SK-N-SH treated with all-trans-retinoic acid at 6 μM for 48 hours (cell line): ENCODE measurements around the gene WDR7.

Experiments used
- ATAC-seq: fragments of 200-7000 bp; cut with Tn5 transposase; 3 replicates; pipeline ENCODE4 v1.9.1; 2020; ENCODE audit warnings: mild to moderate bottlenecking, moderate library complexity
- ARNTL ChIP-seq: fragments of 450-650 bp; formaldehyde crosslinking; IDR thresholded peaks from 2 replicates; pipeline ENCODE4 v1.5.0; 2020; ENCODE audit warnings: low read depth, mild to moderate bottlenecking, moderate library complexity, borderline replicate concordance
- BACH2 ChIP-seq: fragments of 250-450 bp; sonication (Bioruptor Pico); IDR thresholded peaks from 2 replicates; pipeline ENCODE4 v1.9.0; 2021; ENCODE audit warnings: mild to moderate bottlenecking, borderline replicate concordance
- CREB5 ChIP-seq: fragments of 250-450 bp; sonication (Bioruptor Pico); IDR thresholded peaks from 2 replicates; pipeline ENCODE4 v1.5.1; 2020; ENCODE audit warnings: low read depth, mild to moderate bottlenecking, moderate library complexity
- ESRRG ChIP-seq: fragments of 250-450 bp; sonication (Bioruptor Pico); IDR thresholded peaks from 2 replicates; pipeline ENCODE4 v1.6.1; 2021; ENCODE audit warnings: mild to moderate bottlenecking
- GLIS3 ChIP-seq: fragments of 250-450 bp; sonication (Bioruptor Pico); IDR thresholded peaks from 2 replicates; pipeline ENCODE4 v1.5.0; 2020; ENCODE audit warnings: mild to moderate bottlenecking, moderate library complexity
- OSR1 ChIP-seq: fragments of 250-450 bp; sonication (Bioruptor Pico); IDR thresholded peaks from 2 replicates; pipeline ENCODE4 v1.8.0; 2022; ENCODE audit warnings: moderate library complexity, mild to moderate bottlenecking, inconsistent platforms
- PATZ1 ChIP-seq: fragments of 250-450 bp; sonication (Bioruptor Pico); IDR thresholded peaks from 2 replicates; pipeline ENCODE4 v1.8.0; 2020; ENCODE audit warnings: mild to moderate bottlenecking, moderate library complexity, borderline replicate concordance
- PPARA ChIP-seq: fragments of 250-450 bp; sonication (Bioruptor Pico); IDR thresholded peaks from 2 replicates; pipeline ENCODE4 v1.5.0; 2020; ENCODE audit warnings: mild to moderate bottlenecking, borderline replicate concordance
- RARB ChIP-seq: fragments of 250-450 bp; sonication (Bioruptor Pico); IDR thresholded peaks from 2 replicates; pipeline ENCODE4 v1.8.0; 2021; ENCODE audit warnings: mild to moderate bottlenecking, moderate library complexity
- TCF4 ChIP-seq: fragments of 250-450 bp; sonication (Bioruptor Pico); IDR thresholded peaks from 2 replicates; pipeline ENCODE4 v1.8.0; 2021; ENCODE audit warnings: mild to moderate bottlenecking, moderate library complexity, borderline replicate concordance
- ZC3H10 ChIP-seq: fragments of 250-450 bp; sonication (Bioruptor Pico); IDR thresholded peaks from 2 replicates; pipeline ENCODE4 v1.5.1; 2021; ENCODE audit warnings: mild to moderate bottlenecking, moderate library complexity
- ZNF565 ChIP-seq: fragments of 450-650 bp; formaldehyde crosslinking; conservative IDR thresholded peaks from 2 replicates; pipeline ENCODE4 v1.5.0; 2020; ENCODE audit warnings: low read depth, mild to moderate bottlenecking, moderate library complexity
- ZNF70 ChIP-seq: fragments of 450-650 bp; formaldehyde crosslinking; IDR thresholded peaks from 2 replicates; pipeline ENCODE4 v1.5.0; 2020; ENCODE audit warnings: mild to moderate bottlenecking, moderate library complexity
- ZNF8 ChIP-seq: fragments of 450-650 bp; formaldehyde crosslinking; IDR thresholded peaks from 2 replicates; pipeline ENCODE4 v1.5.0; 2020; ENCODE audit warnings: mild to moderate bottlenecking, moderate library complexity
- TF ChIP-seq, protein P1 (sequence below): fragments of 250-450 bp; sonication (Bioruptor Pico); IDR thresholded peaks from 2 replicates; pipeline ENCODE4 v1.5.1; 2021; ENCODE audit warnings: mild to moderate bottlenecking, moderate library complexity

The WDR7 gene

DNA sequence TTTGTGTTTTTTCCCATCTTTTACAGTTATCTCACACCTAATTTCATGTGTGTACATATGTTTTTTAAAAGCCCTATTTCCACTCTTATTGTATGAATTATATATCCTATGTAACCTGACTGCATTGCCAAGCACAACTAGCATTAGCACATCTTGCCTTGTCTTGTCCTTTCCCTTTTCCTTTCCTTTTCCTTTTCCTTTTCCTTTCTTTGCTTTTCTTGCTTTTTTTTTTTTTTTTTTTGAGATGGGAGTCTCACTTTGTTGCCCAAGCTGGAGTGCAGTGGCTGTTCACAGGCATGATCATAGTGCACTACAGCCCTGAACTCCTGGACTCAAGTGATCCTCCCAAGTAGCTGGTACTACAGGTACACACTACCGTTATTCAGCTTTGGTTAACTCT is 323.0 kb downstream of the WDR7 start:
- no peak for TF ChIP-seq ESRRG (CRISPR knock-in tag)
- TF ChIP-seq RARB (CRISPR knock-in tag): no peak
- no peak for TF ChIP-seq ZNF70 (CRISPR knock-in tag)
- TF ChIP-seq PATZ1: no peak
- no peak for TF ChIP-seq OSR1
- TF ChIP-seq PPARA (CRISPR knock-in tag): no peak
- no peak for TF ChIP-seq ARNTL (CRISPR knock-in tag)
- no peak for ATAC-seq

- TF ChIP-seq BACH2 (CRISPR knock-in tag): no peak
- no peak for TF ChIP-seq CREB5 (CRISPR knock-in tag)
- TF ChIP-seq ESRRG (CRISPR knock-in tag): no peak
- TF ChIP-seq OSR1: no peak
- TF ChIP-seq GLIS3 (CRISPR knock-in tag): no peak
- TF ChIP-seq, protein P1, sequence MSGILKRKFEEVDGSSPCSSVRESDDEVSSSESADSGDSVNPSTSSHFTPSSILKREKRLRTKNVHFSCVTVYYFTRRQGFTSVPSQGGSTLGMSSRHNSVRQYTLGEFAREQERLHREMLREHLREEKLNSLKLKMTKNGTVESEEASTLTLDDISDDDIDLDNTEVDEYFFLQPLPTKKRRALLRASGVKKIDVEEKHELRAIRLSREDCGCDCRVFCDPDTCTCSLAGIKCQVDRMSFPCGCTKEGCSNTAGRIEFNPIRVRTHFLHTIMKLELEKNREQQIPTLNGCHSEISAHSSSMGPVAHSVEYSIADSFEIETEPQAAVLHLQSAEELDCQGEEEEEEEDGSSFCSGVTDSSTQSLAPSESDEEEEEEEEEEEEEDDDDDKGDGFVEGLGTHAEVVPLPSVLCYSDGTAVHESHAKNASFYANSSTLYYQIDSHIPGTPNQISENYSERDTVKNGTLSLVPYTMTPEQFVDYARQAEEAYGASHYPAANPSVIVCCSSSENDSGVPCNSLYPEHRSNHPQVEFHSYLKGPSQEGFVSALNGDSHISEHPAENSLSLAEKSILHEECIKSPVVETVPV (CRISPR knock-in tag): no peak
- no peak for TF ChIP-seq RARB (CRISPR knock-in tag)
- no peak for TF ChIP-seq ZNF70 (CRISPR knock-in tag)
- TF ChIP-seq PATZ1: no peak
- TF ChIP-seq ARNTL (CRISPR knock-in tag): no peak
- ATAC-seq: no peak; the same call in 2 of the 3 replicates
Measured at GRCh38 chr18:56975276-56975675, 324.1 kb downstream of the WDR7 start.

DNA sequence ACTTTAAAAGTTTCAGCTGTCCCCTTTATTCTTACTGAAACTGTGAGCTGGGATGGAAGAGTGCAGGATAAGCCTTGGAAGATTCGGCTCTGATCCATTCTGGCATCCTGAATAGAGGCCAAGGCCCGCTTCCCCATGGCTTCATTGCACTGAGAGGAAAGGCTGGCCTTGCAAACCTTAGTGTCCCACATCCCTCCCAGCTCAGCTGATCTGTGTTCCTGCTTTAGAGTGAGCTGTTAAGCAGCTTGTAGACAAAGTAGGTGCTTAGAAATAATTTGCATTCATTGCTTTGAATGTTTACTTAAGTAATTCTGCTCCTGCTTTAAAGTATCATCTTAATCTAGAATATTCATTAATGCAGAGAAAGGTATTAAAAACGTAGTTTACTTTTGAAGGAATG is 326.1 kb downstream of the WDR7 start:
- TF ChIP-seq RARB (CRISPR knock-in tag): no peak
- no peak for TF ChIP-seq TCF4 (CRISPR knock-in tag)
- no peak for TF ChIP-seq ZNF8 (CRISPR knock-in tag)
- ATAC-seq: no peak

GRCh38 chr18:56977771-56978170 is 326.6 kb downstream of the WDR7 start:
- TF ChIP-seq OSR1: no peak
- no peak for TF ChIP-seq ZNF565 (CRISPR knock-in tag)
- no peak for TF ChIP-seq ZC3H10 (CRISPR knock-in tag)
- ATAC-seq: no peak

- ATAC-seq: no peak
- TF ChIP-seq TCF4 (CRISPR knock-in tag): no peak
- no peak for TF ChIP-seq RARB (CRISPR knock-in tag)
- no peak for TF ChIP-seq BACH2 (CRISPR knock-in tag)
- no peak for TF ChIP-seq PPARA (CRISPR knock-in tag)
- no peak for TF ChIP-seq ZNF70 (CRISPR knock-in tag)
- TF ChIP-seq ESRRG (CRISPR knock-in tag): no peak
- no peak for TF ChIP-seq CREB5 (CRISPR knock-in tag)
- TF ChIP-seq, protein P1 (CRISPR knock-in tag): no peak
Measured at GRCh38 chr18:56980151-56980550, 329.0 kb downstream of the WDR7 start.
